ENCODE measurements around the gene POLN.
"Not testable (repeated sequence)": the region's sequence is repeated elsewhere in the genome, so short reads cannot be mapped to it uniquely, and the experiment has no call there.

The POLN gene

DNA sequence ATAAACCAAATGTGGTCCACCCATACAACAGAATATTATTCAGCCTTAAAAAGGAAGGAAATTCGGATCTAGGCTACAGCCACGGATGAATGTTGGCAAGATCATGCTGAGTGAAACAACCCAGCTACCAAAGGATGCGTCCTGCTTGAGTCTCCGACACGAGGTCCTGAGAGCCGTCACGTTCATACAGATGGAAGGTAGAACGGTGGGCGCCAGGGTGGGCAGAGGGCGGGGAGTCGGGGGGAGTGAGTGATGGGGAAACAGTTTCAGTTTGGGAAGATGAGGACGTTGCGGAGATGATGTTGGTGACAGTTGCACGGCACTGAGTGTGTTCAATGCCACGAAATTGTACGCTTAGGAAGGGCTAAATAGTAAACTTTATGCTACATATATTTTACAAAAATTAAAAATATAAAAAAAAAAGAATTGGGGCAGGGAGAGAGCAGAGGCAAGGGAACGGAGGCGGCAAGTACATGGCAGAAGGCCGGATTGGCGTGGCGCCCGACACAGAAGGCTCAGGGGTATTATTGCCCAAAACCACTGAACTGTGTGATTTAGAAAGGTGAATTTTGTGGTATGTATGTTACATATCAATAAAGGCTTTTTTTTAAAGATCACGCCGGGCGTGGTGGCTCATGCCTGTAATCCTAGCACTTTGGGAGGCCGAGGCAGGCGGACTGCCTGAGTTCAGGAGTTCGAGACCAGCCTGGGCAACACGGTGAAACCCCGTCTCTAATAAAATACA, 34.8 kb upstream of the POLN start:
- TF ChIP-seq, protein P1, sequence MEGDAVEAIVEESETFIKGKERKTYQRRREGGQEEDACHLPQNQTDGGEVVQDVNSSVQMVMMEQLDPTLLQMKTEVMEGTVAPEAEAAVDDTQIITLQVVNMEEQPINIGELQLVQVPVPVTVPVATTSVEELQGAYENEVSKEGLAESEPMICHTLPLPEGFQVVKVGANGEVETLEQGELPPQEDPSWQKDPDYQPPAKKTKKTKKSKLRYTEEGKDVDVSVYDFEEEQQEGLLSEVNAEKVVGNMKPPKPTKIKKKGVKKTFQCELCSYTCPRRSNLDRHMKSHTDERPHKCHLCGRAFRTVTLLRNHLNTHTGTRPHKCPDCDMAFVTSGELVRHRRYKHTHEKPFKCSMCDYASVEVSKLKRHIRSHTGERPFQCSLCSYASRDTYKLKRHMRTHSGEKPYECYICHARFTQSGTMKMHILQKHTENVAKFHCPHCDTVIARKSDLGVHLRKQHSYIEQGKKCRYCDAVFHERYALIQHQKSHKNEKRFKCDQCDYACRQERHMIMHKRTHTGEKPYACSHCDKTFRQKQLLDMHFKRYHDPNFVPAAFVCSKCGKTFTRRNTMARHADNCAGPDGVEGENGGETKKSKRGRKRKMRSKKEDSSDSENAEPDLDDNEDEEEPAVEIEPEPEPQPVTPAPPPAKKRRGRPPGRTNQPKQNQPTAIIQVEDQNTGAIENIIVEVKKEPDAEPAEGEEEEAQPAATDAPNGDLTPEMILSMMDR (IDR thresholded peaks at IDR 0.05; ENCODE audit: low read depth, low read length), result no peak
- no peak for TF ChIP-seq POLR2A (IDR thresholded peaks at IDR 0.05; ENCODE audit: extremely low read depth, insufficient read length)
- TF ChIP-seq, protein P2, sequence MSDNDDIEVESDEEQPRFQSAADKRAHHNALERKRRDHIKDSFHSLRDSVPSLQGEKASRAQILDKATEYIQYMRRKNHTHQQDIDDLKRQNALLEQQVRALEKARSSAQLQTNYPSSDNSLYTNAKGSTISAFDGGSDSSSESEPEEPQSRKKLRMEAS (IDR thresholded peaks at IDR 0.05; ENCODE audit: low read depth, low read length), result no peak
- no peak for TF ChIP-seq MYC (IDR thresholded peaks at IDR 0.05; ENCODE audit: low read depth, low read length)
- H3K4me3 ChIP-seq (ENCODE audit: low read depth, low read length), result no peak overlapping the region
- DNase-seq (ENCODE audit: low read depth), result no peak

DNA sequence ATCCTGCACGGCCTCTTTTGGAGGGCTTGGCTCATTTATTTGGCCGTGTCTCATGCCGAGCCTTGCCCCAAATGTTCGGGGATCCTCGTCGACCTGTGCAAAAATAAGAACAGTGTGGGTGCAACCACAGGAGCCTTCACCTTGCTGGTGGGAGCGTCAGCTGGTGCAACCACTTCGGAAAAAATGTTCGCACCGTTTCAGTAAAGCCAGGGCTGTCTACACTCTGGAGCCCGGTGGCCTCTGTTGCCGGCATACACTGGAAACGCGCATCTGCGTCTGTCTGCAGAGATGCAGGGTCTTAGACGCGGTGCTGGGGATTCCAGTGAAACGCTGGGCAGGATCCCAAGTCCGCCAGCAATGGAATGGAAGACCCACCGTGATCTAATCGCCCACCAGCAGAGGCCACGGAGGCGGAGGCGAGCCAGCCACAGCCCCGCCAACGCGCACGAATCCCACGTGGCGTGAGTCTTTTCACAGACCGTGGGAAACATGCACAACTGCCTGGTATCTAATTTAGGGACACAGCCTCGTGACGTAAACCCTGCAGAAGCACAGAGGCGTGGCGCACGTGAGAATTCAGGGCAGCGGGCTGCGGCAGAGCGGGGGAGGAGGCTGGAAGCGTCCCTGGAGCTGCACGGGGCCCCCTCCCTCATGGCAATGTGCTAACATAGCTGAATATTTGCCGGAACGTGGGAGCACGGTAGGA, 33.8 kb upstream of the POLN start:
- no peak for DNase-seq (ENCODE audit: low read depth)
- no peak overlapping the region for H3K4me3 ChIP-seq (ENCODE audit: low read depth, low read length)
- TF ChIP-seq, protein P1 (IDR thresholded peaks at IDR 0.05; ENCODE audit: low read depth, low read length), result no peak
- TF ChIP-seq MYC (IDR thresholded peaks at IDR 0.05; ENCODE audit: low read depth, low read length), result no peak
- TF ChIP-seq, protein P2 (IDR thresholded peaks at IDR 0.05; ENCODE audit: low read depth, low read length), result no peak
- no peak for TF ChIP-seq POLR2A (IDR thresholded peaks at IDR 0.05; ENCODE audit: extremely low read depth, insufficient read length)

DNA sequence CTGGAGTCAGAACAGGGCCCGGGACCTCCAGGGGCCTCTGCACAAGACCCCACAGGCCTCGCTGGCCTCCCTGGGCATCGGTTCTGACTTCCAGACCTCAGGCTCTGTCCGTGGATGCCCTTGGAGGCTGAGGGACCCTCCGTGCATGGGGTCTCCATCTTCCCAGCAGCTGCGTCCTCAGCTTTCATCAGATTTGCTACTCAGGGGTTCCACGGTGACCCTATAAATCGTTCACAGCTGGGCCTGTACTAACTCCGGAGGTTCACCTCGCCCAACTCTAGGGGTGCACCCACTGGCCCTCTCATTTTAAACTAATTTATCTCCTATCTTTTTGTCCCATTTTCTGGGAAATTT, 33.1 kb upstream of the POLN start:
- not testable (repeated sequence) for H3K4me3 ChIP-seq (ENCODE audit: low read depth, low read length); DNase-seq (ENCODE audit: low read depth)

DNA sequence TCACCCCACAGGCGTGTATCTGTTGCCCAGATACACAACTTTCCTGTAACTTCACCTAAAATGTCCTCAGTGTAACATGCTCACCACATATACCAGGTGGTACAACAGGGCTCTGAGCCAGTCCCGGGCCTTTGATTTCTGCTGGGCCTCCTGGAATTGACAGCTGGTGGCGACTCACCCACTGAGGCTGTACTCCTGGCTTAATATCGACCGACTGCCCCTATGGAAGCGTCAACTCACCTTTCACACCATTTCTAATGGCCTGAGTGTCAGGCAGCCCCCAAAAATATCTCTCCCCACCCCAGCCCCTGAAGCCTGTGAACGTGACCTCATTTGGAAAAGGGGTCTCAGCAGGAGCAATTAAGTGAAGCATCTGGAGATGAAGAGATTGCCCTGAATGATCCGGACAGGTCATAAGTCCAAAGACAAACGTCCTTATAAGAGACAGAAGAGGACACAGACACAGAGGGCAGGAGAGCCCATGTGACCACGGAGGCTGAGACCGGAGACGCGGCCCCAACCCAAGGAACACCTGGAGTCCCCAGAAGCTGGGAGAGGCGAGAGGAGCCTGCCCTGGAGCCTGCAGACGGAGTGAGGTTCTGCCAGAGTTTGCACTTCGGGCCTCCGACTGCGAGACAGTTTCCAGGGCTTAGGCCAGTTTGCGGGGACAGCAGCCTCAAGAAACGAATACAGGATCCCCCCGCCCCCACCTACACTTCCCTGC, 32.6 kb upstream of the POLN start:
- DNase-seq (ENCODE audit: low read depth), result no peak
- no peak overlapping the region for H3K4me3 ChIP-seq (ENCODE audit: low read depth, low read length)
- TF ChIP-seq, protein P2 (IDR thresholded peaks at IDR 0.05; ENCODE audit: low read depth, low read length), result no peak
- TF ChIP-seq, protein P1 (IDR thresholded peaks at IDR 0.05; ENCODE audit: low read depth, low read length), result no peak
- TF ChIP-seq MYC (IDR thresholded peaks at IDR 0.05; ENCODE audit: low read depth, low read length) (no peak), POLR2A (IDR thresholded peaks at IDR 0.05; ENCODE audit: extremely low read depth, insufficient read length) (no peak)

DNA sequence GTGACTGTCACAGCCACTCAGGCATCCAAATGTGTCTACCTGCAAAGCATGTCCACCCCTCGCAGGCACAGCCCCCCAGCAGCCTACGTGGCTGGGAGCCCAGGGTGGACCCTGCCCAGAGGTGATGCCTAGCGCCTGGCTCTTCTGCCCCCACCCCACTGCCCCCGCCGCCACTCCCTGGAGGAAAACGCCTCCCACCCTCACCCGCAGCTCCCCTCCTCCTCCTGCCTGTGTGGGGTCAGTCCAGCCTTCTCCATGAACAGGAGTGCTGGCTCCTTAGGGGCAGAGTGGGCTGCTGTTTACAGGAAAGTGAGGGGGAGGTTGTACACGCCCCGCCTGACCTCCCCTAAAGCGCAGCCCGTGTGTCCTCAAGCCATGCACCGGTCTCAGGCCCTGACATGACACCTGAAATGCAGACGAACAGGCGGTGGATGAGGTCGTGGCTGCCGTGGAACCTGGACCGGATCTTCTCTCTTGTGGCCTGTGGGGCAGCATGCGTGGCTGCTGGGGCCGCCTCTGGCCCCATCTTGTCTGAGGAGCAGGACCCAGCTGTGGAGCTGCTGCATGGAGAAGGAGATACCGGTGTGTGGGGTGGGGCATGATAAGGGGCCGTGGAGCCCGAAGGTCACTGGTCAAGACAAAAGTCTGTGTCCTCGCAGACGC, 31.9 kb upstream of the POLN start:
- TF ChIP-seq, protein P2 (IDR thresholded peaks at IDR 0.05; ENCODE audit: low read depth, low read length), result no peak
- TF ChIP-seq, protein P1 (IDR thresholded peaks at IDR 0.05; ENCODE audit: low read depth, low read length), result no peak
- TF ChIP-seq MYC (IDR thresholded peaks at IDR 0.05; ENCODE audit: low read depth, low read length), result no peak
- no peak for TF ChIP-seq POLR2A (IDR thresholded peaks at IDR 0.05; ENCODE audit: extremely low read depth, insufficient read length)
- no peak for DNase-seq (ENCODE audit: low read depth)
- no peak overlapping the region for H3K4me3 ChIP-seq (ENCODE audit: low read depth, low read length)
